GM19099 (cell line): Measurements from ENCODE around the gene COL10A1.

Experiments used
- POLR2A ChIP-seq: IDR thresholded peaks from 3 replicates; pipeline ENCODE4 v1.6.1; 2011; ENCODE audit warnings: low read depth; ENCODE audit not compliant: insufficient read length; ENCODE audit errors: extremely low read depth

The COL10A1 gene

DNA sequence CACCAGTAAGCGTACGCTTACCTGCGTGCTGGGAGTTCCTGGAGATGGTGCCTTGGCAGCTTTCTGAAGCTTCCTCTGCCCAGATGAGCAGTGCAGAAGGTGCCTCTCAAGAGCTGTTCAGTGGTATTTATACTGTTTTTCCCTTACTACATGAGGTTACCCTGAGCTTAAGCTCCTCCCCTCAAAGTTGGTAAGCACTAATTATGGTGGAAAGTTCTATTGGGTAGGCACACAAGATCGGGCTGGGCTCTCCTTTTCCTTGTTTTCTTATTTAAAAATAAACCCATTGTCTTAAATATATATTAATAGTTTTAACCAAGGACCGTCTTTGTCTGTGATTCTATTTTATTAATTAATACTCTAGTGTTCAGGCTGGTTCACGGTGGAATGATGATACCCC lies at the start of gene COL10A1:
Gene COL10A1 (minus strand): TSS at position 101 of the 400 bp plus-strand sequence. CDS start 640 bp downstream, outside the sequence.
- TF ChIP-seq POLR2A, result no peak

GRCh38 chr6:116175344-116175743 lies 49.4 kb upstream of the COL10A1 start:
- TF ChIP-seq POLR2A, result no peak

GRCh38 chr6:116173928-116174327 lies 48.0 kb upstream of the COL10A1 start:
- no peak for TF ChIP-seq POLR2A

- TF ChIP-seq POLR2A, result no peak
These were observed 44.6 kb upstream of the COL10A1 start for GRCh38 chr6:116170358-116171057.

DNA sequence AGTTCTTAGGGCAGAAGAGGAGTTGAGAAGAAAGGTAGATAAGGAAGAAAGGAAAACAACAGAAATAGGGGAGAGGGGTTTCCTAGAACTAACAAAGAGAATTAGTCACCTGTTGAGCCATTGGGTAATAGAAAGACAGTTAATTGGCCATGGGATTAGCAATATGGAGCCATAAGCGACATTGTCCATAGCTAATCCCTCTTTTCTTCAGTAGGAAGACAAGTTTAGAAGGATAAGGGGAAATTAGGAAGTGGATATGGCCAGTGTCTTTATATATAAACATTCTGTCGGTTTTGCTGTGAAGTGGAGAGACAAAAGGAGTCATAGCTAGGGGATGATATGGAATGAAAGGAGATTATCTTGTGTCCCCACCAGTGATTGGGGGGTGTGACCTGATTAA lies 43.9 kb upstream of the COL10A1 start:
- TF ChIP-seq POLR2A, result no peak

DNA sequence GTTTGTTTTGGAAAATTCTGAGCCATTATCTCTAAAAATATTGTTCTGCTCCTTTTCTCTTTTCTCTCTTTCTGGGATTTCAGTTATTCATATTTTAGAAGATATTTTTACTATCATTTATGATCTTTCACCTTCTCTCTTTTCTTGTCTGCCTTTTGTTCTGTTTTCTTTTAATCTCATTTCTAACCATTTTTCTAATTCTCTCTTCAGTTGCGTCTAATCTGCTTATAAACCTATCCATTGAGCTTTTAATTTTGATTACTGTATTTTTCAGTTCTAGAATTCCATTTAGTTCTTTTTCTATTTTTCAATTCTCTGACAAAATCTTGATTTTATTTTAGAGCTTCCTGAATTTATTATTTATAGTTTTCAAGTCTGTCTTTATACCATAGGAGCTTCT lies 42.2 kb upstream of the COL10A1 start:
- no peak for TF ChIP-seq POLR2A

GRCh38 chr6:116166369-116166768 lies 40.4 kb upstream of the COL10A1 start:
- TF ChIP-seq POLR2A, result no peak

DNA sequence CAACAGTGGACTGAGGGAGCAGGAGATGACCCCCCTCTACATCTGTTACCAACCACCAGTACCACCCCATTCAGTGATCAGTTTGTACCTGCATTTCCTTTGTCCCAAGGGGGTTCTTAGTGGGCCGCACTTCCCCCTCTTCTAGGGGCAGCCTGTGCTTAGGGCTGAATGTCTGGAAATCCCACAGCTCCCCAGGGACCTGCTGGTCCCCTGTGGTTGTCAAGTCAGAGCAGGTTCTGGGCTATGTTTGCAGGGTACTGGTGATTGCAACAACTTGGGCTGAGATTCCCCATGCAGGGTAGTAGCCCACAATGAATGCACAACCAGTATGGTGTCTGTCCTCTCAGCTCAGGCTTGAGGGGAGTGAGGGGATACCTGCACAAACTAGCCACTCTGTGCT lies 39.7 kb upstream of the COL10A1 start:
- no peak for TF ChIP-seq POLR2A

GRCh38 chr6:116159782-116160524 lies 34.0 kb upstream of the COL10A1 start:
- no peak for TF ChIP-seq POLR2A

- no peak for TF ChIP-seq POLR2A
These were observed 32.7 kb upstream of the COL10A1 start for GRCh38 chr6:116158641-116159040.

GRCh38 chr6:116157391-116157790 lies 31.5 kb upstream of the COL10A1 start:
- no peak for TF ChIP-seq POLR2A

GRCh38 chr6:116156405-116157326 lies 30.7 kb upstream of the COL10A1 start:
- no peak for TF ChIP-seq POLR2A

DNA sequence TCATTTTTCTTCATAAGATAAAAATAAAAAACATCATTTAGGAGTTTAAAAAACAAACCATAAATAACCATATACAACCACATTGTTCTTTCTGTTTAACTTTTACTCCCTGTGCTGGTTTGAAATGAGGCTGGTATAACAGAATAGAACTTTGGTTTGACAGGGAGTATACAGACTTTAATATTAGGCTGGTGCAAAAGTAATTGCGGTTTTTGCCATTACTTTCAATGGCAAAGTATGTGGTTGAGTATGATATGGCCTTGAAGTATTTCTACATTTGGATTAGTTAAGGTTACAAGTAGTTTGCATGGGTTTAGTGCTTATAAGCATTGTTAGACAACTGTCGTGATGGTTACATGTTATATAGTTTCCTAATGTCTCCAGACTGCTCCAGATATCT lies 29.0 kb upstream of the COL10A1 start:
- no peak for TF ChIP-seq POLR2A

DNA sequence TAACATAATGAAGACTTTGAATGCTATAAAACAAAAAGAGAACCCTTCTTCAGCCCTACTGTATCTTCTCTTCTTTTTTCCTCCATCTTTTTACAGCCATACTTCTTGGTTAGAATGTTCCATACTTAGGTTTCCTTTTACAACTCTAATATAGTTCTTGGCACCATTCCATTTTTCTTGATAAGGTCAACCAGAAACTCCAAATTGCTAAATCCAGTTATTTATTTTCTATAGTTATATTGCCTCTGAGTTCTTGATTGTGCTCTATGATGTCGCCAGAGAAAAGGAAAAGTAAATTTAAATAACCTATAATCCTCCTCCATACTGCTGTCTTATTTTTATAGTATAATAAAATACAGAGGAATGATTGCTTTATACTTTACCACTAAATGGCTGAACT lies 26.7 kb upstream of the COL10A1 start:
- no peak for TF ChIP-seq POLR2A
